Keratinocyte (primary cell): ENCODE measurements around the gene GGTLC1. TPM values are rescaled to one million over a fixed set of nuclear protein-coding genes. Genes with fewer than 3 reads are reported as not detected.

Experiments used
- DNase-seq: peaks from one replicate; pipeline ENCODE4 v3.0.0-alpha.2; 2011; ENCODE audit warnings: low read depth, missing footprints, low spot score
- FAIRE-seq: peaks from 2 replicates; lab custom pipeline; 2011; peaks lifted over from hg19 to GRCh38; lab: Jason Lieb, UNC
- H2AFZ ChIP-seq: 2 replicates; pipeline ENCODE4 v1.6.0; 2012; ENCODE audit warnings: low read length, control low read depth, inconsistent platforms; ENCODE audit not compliant: control insufficient read depth
- H3K27ac ChIP-seq: 2 replicates; pipeline ENCODE4 v1.5.1; 2011; ENCODE audit warnings: low read length; ENCODE audit not compliant: control insufficient read depth, insufficient read depth
- H3K27me3 ChIP-seq: 3 replicates; pipeline ENCODE4 v1.6.0; 2011; ENCODE audit warnings: low read length; ENCODE audit not compliant: control insufficient read depth, insufficient read depth; ENCODE audit errors: extremely low read depth
- H3K36me3 ChIP-seq, 2 experiments: 2 replicates in 1 of 2; 3 replicates in 1 of 2; pipeline ENCODE4 v1.5.1; 2011; ENCODE audit warnings: low read length in 2 of 2, mild to moderate bottlenecking in 1 of 2; ENCODE audit not compliant: control insufficient read depth in 2 of 2, insufficient read depth in 2 of 2; ENCODE audit errors: extremely low read depth in 1 of 2
- H3K4me1 ChIP-seq: 3 replicates; pipeline ENCODE4 v1.5.1; 2011; ENCODE audit warnings: low read length; ENCODE audit not compliant: control insufficient read depth, insufficient read depth; ENCODE audit errors: extremely low read depth
- H3K4me2 ChIP-seq: 3 replicates; pipeline ENCODE4 v1.6.0; 2011; ENCODE audit warnings: low read depth, low read length; ENCODE audit not compliant: control insufficient read depth, insufficient read depth; ENCODE audit errors: extremely low read depth
- H3K4me3 ChIP-seq, 3 experiments: fragments of 200-600 bp in 1 of 3; sonication (generic) in 1 of 3; 2 replicates in 2 of 3; 3 replicates in 1 of 3; pipeline ENCODE4 v1.5.1; 2011 to 2016; ENCODE audit warnings: low read length in 3 of 3, mild to moderate bottlenecking in 3 of 3, control low read depth in 2 of 3, inconsistent platforms in 1 of 3, low read depth in 1 of 3, mixed read lengths in 1 of 3, mixed run types in 1 of 3, moderate library complexity in 1 of 3; ENCODE audit not compliant: control insufficient read depth in 2 of 3, insufficient read depth in 2 of 3; ENCODE audit errors: extremely low read depth in 1 of 3
- H3K79me2 ChIP-seq: 2 replicates; pipeline ENCODE4 v1.6.0; 2012; ENCODE audit warnings: low read length; ENCODE audit not compliant: control insufficient read depth, insufficient read depth
- H3K9ac ChIP-seq: 3 replicates; pipeline ENCODE4 v1.6.0; 2011; ENCODE audit warnings: low read length; ENCODE audit not compliant: control insufficient read depth, insufficient read depth; ENCODE audit errors: extremely low read depth
- H3K9me1 ChIP-seq: 3 replicates; pipeline ENCODE4 v1.6.0; 2011; ENCODE audit warnings: low read length; ENCODE audit not compliant: control insufficient read depth, insufficient read depth; ENCODE audit errors: extremely low read depth
- H3K9me3 ChIP-seq: 2 replicates; pipeline ENCODE4 v1.5.1; 2012; ENCODE audit warnings: low read depth, low read length; ENCODE audit not compliant: control insufficient read depth
- H4K20me1 ChIP-seq: 3 replicates; pipeline ENCODE4 v1.6.0; 2011; ENCODE audit warnings: low read length; ENCODE audit not compliant: control insufficient read depth, insufficient read depth; ENCODE audit errors: extremely low read depth
- EZH2 ChIP-seq: IDR thresholded peaks from one replicate; pipeline ENCODE4 v1.6.1; 2012; ENCODE audit warnings: inconsistent platforms, mild to moderate bottlenecking, low read length, moderate library complexity
- dilution Hi-C: fragments of 300-500 bp; cut with MboI; formaldehyde crosslinking; loops from one replicate; pipeline ENCODE4 v1.7.0; 2020; ENCODE audit warnings: low sequenced_read_pairs; ENCODE audit not compliant: extremely low pct_ligation_motif_present
- polyA plus RNA-seq, 5 experiments: library from polyadenylated mRNA; depleted of rRNA in 3 of 5; stranded (reverse) in 3 of 5; stranded (forward) in 1 of 5; unstranded in 1 of 5; fragments of >200 nt; gene quantifications; 1 replicate in 1 of 5; 2 replicates in 3 of 5; 3 replicates in 1 of 5; pipeline versions ENCODE4 v1.2.1 to v1.2.3, GENCODE V29; 2011 to 2012; ENCODE audit warnings: missing spikeins in 2 of 5, low read depth in 1 of 5, low replicate concordance in 1 of 5
- TF ChIP-seq, protein P1 (sequence below), 3 experiments: IDR thresholded peaks in 1 of 3; conservative IDR thresholded peaks in 1 of 3; optimal IDR thresholded peaks in 1 of 3; 2 replicates in 2 of 3; 3 replicates in 1 of 3; pipeline versions ENCODE3 to v1.5.1; 2011; ENCODE audit warnings: low read length in 3 of 3, mild to moderate bottlenecking in 3 of 3, moderate library complexity in 2 of 3, control low read depth in 1 of 3, inconsistent platforms in 1 of 3; ENCODE audit not compliant: insufficient read depth in 2 of 3; ENCODE audit errors: extremely low read depth in 1 of 3

GGTLC1 gene
- polyA plus RNA-seq, 1 donor (not counting 4 experiments of a cell fraction or from before 2014, with no cell fraction given): not detected

- DNase-seq (no peak), FAIRE-seq (no peak)
- H2AFZ ChIP-seq: no peak overlapping the region
- no peaks in the 10 kb centered on the region for H3K9me1 ChIP-seq
- no peak overlapping the region for H3K4me3 ChIP-seq
- H3K27me3 ChIP-seq: no peaks in the 10 kb centered on the region
- TF ChIP-seq, protein P1, sequence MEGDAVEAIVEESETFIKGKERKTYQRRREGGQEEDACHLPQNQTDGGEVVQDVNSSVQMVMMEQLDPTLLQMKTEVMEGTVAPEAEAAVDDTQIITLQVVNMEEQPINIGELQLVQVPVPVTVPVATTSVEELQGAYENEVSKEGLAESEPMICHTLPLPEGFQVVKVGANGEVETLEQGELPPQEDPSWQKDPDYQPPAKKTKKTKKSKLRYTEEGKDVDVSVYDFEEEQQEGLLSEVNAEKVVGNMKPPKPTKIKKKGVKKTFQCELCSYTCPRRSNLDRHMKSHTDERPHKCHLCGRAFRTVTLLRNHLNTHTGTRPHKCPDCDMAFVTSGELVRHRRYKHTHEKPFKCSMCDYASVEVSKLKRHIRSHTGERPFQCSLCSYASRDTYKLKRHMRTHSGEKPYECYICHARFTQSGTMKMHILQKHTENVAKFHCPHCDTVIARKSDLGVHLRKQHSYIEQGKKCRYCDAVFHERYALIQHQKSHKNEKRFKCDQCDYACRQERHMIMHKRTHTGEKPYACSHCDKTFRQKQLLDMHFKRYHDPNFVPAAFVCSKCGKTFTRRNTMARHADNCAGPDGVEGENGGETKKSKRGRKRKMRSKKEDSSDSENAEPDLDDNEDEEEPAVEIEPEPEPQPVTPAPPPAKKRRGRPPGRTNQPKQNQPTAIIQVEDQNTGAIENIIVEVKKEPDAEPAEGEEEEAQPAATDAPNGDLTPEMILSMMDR (optimal IDR thresholded peaks at IDR 0.05 in 1 of 3, IDR thresholded peaks at IDR 0.05 in 1 of 3, conservative IDR thresholded peaks at IDR 0.05 in 1 of 3; ENCODE audit: extremely low read depth in 1 of 3, insufficient read depth in 2 of 3, low read length in 3 of 3): no peak
- no peak for TF ChIP-seq EZH2
- no peaks in the 10 kb centered on the region for H3K9me3 ChIP-seq
- no peaks in the 10 kb centered on the region for H3K36me3 ChIP-seq
- no peaks in the 10 kb centered on the region for H3K4me1 ChIP-seq
- H3K27ac ChIP-seq: no peak overlapping the region
- dilution Hi-C loops: no loop called here
- no peak overlapping the region for H3K9ac ChIP-seq
- no peaks in the 10 kb centered on the region for H3K79me2 ChIP-seq
- H3K4me2 ChIP-seq: no peak overlapping the region
- no peaks in the 10 kb centered on the region for H4K20me1 ChIP-seq
Measured at GRCh38 chr20:23963941-23964340, 24.6 kb downstream of the GGTLC1 start.

- no peaks in the 10 kb centered on the region for H3K27me3 ChIP-seq
- H2AFZ ChIP-seq: no peak overlapping the region
- H3K4me3 ChIP-seq: no peak overlapping the region
- TF ChIP-seq, protein P1 (optimal IDR thresholded peaks at IDR 0.05 in 1 of 3, IDR thresholded peaks at IDR 0.05 in 1 of 3, conservative IDR thresholded peaks at IDR 0.05 in 1 of 3; ENCODE audit: extremely low read depth in 1 of 3, insufficient read depth in 2 of 3, low read length in 3 of 3): no peak
- TF ChIP-seq EZH2: no peak
- dilution Hi-C loops: no loop called here
- H3K36me3 ChIP-seq: no peaks in the 10 kb centered on the region
- H3K9me3 ChIP-seq: no peaks in the 10 kb centered on the region
- no peak overlapping the region for H3K27ac ChIP-seq
- H3K9me1 ChIP-seq: no peaks in the 10 kb centered on the region
- no peak for FAIRE-seq
- no peaks in the 10 kb centered on the region for H3K79me2 ChIP-seq
- no peaks in the 10 kb centered on the region for H4K20me1 ChIP-seq
- H3K9ac ChIP-seq: no peak overlapping the region
- no peak for DNase-seq
- H3K4me1 ChIP-seq: no peaks in the 10 kb centered on the region
- H3K4me2 ChIP-seq: no peak overlapping the region
Measured at GRCh38 chr20:23962272-23962671, 26.3 kb downstream of the GGTLC1 start.
